NAMALWA (cell line): ENCODE results near the gene LTF.

Source experiments
- DNase-seq: peaks from one replicate; pipeline ENCODE4 v3.0.0-alpha.2; 2015; ENCODE audit warnings: low spot score

LTF gene

DNA sequence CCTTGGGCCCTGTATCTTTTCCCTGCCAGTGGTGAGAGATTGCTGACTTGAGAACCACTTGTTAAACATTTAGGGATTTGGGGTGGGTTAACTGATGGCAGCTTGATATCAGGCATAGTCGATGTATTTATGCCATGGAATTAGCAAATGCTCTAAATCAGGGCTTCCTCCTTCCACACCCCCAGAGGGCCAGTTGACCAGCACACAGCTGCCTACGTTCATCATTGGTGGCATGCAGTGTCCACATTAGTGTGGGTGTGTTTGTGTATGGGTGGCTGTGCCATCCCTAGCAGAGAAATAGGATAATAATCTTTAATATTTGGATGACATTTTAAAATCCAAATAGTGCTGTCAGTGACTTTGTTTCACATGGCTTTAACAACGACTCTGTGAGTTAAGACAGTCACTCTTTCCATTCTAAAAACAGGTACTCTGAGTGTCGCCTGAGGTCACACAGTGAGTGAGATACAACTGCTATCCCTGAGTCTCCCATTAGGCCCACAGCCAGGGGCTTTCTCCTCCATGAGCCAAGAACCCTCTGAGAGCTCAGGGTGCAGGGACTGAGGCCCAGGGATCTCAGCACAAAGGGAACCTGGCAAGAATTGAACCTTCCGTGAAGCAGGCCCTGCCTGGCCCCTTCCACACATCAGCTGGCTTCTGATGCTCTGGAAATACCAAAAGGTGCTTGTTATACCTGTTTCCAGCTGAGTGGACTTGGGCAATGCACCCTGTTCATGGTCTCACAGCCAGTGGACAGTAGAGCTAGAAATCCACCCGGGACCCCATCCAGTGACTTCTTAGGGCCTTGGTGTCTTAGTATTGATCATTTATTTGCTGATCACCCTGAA is 4.3 kb upstream of the LTF start:
- DNase-seq = no peak

DNA sequence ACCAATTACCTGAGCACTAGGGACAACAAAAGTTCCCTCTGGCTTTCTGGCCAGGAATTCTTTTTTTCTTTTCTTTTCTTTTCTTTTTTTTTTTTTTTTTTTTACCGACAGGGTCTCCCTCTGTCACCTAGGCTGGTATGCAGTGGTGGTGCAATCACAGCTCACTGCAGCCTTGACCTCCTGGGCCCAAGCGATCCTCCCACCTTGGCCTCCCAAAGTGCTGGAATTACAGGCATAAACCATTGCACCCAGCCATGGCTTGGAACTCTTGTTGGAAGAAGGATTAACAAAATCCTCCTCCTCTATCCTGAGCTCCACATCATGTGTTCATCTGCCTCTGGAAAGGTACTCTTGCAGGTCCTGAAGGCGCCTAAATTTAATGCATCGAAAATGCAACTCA is 2.9 kb upstream of the LTF start:
- no peak for DNase-seq

GRCh38 chr3:46466871-46467403 is 2.2 kb upstream of the LTF start:
- no peak for DNase-seq

DNA sequence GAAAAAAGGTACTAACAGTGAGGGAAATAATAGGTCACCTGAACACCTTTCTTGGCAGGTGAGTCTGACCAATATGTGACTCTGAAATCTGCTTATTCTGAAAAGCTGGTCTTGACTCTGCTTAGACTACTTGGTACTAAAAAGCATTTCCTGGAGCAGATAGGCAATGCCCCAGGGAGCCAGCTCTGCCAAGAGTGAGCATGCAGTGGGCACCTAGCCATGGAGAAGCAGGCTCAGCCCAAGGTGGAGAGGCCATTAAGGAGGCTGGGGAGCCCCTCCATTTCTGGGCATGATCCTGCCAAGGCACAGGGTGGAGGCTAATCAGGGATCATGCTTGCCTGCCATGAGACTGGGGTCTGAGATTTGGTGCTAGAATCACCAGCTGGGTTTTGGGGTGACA is 1.6 kb upstream of the LTF start:
- DNase-seq = no peak

- DNase-seq = no peak
These were observed 453 bp upstream of the LTF start for GRCh38 chr3:46465196-46465520.

GRCh38 chr3:46463868-46464241 is 850 bp downstream of the LTF start:
- no peak for DNase-seq

DNA sequence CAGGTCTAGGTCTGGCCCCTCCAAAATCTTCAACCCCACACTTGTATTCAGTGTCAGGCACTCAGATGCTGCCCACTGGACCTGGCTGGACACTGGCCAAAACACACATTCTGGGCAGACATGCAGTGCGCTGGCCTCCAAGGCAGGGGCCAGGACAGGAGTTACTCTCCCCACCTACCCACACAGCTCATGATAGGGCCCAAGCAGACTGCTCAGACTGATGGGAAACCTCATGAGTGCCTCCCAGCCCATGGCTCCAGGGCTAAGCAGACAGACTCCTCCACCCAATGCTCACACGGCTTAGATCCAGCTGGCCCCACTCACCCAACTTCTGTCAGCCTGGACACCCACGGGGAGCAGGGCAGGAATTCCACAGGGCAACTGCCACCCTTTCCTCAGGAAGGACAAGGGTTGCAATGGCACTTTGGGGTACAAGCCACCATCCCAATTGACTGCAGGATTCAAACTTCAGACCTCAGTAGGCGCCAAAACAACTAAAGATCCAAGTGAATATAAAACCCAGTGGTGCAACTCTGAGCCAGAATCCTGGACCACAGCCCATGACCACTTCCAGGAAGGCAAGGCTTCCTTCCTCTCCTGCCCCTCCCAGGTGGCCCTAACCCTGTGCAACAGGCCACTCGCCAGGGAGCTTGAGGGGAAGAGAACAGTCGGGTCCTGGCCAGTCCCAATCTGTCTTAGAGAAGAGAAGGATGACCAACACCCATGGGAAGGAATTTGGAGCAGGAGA is 1.4 kb downstream of the LTF start:
- DNase-seq = no peak

- DNase-seq = no peak
These were observed 2.2 kb downstream of the LTF start for GRCh38 chr3:46462511-46462910.

DNA sequence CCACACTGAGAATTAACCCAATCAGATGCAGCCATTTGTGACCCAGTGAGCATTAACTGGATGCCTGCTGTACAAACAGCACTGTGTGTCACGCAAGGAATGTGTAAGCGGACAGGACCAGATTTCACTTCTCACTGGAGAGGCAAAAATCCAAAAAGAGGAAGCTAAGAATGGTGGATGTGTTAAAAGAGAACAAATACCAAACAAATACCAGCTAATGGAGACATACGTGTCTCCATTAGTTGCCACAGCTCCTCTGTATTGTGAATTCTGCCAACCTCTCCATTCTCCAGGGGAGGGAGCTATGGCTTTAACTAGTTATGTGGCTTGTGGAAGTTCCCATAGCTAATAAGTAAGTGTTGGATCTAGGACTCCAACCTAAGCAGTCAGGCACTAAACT is 2.6 kb downstream of the LTF start:
- DNase-seq = no peak

DNA sequence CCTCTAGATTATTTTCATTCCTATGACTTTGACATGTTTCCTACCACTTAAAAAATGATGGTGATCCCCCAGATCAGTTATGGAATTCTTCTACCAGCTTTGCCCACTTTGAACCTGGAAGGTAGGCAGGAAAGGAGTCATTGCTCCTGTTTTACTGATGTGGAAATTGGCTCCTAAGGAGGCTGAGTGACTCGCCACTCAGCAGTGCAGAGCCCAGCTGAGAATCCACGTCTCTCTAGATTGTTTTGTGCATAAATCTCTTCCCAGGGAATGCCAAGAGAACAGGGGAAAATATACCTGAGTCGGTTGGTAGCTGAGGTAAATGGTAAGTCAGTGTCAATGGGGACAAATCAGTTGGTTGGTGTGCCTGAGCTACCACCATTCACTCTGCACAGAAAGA is 4.7 kb downstream of the LTF start:
- no peak for DNase-seq

DNA sequence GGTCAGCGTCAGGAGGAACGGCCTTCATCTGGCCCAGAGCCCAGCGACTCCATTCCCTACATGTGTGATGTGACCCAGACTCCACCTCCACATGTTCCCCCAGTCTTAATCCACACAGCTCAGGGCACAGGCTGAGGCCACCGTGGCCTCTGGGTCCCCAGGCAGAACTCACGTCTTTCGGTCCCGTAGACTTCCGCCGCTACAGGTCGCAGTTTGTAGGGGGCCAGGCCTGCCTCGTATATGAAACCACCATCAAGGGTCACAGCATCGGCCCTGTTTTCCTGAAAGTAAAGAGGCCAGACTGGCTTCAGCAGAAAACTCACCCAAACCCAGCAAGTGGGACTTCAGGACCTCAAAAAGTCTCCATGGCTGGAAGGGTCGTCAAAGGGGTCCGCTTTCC is 8.6 kb downstream of the LTF start:
- DNase-seq = no peak

DNA sequence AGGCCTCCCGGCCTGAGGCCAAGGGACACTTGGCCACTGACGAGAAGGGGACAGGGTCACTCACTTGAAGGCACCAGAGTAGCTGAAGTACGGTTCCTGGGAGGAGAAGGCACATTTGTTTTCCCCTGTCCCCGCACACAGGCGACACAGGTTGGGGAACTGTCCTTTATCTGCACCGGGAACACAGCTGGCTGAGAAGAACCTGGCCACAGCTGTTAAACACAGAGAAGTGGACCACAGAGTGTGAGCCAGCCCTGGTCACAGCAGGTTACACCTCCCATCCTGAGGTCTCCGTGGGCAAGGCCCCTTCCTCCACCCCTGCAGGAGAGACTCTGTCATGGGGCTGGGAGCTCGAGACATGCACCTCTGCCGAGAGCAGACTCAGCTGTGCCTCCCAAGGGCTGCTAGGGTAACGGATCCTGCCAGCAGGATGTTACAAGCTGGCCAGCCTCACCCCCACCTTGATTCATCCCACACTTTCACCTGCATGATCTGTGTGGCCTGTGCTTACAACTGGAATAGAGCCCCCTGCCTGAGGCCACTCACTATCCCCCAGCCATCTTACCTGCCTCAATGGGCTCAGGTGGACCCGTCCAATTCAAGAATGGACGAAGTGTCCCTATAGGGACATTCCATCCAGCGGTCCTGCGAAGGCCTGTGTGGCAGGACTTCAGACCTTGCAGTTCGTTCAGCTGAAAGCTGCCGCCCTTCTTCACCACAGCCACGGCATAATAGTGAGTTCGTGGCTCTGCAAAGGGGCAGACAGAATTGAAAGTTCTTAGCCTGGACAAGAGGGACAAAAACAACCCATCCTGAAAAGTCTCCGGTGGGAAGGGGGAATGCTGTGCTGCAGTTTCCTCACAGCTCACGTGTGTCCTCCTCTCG is 9.2 kb downstream of the LTF start:
- no peak for DNase-seq

DNA sequence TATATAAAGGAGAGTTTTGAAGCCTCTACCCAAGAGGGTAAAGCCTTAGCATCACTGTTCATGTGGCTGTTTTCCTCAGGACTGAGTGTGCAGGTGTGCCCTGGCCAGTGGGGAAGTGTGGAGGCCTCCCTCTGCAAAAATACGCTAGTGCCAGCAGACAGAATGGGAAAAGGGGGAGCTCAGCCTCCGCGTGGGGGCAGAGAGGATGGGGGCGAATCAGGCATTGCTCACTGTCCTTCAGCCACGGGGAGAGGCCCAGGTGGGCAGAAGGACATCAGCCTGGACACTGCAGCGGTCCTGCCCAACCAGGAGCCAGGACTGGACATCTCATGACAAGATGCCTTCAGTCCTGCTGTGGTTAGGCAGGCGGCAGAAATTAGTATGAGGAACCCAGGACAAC is 10.1 kb downstream of the LTF start:
- no peak for DNase-seq

DNA sequence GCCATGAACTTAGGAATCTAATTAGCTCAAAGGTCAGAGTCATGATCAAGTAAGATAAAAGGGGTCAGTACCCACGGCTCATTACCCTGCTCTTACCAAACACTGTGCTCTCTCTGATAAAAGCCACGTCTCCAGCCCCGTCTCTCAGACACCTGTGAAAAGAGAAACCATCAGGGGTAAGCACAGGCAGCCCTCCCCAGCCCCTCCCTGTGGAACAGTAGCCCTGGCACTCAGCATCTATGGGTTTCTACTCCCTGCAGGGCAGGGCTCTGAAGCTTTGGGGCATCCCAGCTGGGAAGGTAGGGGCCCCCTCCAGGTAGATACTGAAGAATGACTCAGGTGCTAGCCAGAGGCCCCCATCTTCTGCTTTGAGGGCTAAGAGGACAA is 10.5 kb downstream of the LTF start:
- no peak for DNase-seq

GRCh38 chr3:46453526-46454208 is 11.0 kb downstream of the LTF start:
- DNase-seq = no peak

DNA sequence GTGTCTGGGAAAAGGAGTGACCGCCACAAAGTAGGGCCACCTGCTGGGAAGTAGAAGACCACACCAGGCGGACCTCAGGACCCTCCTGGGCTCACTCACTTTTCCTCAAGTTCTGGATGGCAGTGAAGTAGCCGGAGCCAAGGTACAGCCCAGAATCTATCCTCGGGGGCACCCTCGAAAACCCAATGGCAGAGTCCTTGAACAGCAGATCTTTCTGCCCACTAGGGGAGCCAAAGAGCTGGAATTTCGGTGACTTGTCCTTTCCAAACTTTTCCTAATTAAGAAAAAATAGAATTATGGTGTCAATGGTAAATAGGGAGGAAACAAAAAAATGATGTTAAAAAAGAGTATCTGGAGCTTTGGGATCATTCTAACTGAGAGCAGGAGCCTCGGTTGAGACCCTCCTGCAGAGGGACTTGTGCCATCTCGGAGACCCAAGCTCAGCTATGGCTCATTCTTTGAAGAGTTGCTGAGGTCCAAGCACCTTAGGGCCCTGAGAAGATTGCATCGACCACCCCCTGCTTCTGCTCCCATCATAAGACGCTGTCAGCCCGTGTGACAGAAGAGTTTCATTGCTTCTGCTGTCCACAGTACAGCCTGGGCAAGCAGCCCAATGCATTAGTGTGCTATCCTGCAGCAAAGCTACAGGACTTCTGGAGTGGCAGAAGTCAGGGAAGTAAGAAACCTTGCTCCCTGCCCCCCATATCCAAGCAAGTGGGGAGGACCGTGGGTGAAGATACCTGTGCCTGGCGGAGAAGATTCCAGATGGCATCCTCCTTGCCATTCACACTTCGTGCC is 14.8 kb downstream of the LTF start:
- no peak for DNase-seq

GRCh38 chr3:46448721-46449120 is 16.0 kb downstream of the LTF start:
- no peak for DNase-seq

DNA sequence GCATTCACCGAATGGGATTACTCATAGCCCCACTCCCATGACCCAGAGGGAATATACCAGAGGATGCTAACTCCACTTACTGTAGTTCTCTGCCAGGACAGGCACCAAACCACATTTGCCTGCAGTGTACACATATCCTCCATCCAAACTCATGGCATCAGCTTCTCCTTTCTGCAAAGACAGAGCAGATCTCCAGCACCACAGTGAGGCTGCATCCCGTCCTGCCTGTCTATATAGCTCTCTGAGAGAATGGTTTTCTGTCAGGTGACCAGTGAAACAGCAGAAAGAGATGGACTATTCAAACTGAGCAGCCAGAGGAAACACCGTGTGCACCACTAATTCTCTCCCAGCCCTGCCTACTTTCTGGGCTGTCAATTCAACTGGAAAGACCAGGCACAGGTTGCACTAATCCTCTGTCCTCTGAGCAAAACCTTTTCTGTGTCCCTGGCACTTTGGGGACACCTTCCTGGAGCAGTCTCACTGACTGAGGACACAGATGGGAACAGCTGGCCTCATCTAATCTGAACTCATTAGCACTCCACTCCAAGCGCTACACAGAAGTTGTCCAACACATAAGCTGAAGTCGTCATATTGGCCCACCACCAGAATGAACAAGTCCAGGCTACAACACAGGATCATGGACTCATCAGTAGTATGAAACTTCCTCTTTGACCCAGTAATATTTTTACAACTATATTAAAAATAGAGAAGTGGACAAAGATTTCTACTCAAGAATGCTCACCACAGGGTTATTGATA is 17.3 kb downstream of the LTF start:
- no peak for DNase-seq

DNA sequence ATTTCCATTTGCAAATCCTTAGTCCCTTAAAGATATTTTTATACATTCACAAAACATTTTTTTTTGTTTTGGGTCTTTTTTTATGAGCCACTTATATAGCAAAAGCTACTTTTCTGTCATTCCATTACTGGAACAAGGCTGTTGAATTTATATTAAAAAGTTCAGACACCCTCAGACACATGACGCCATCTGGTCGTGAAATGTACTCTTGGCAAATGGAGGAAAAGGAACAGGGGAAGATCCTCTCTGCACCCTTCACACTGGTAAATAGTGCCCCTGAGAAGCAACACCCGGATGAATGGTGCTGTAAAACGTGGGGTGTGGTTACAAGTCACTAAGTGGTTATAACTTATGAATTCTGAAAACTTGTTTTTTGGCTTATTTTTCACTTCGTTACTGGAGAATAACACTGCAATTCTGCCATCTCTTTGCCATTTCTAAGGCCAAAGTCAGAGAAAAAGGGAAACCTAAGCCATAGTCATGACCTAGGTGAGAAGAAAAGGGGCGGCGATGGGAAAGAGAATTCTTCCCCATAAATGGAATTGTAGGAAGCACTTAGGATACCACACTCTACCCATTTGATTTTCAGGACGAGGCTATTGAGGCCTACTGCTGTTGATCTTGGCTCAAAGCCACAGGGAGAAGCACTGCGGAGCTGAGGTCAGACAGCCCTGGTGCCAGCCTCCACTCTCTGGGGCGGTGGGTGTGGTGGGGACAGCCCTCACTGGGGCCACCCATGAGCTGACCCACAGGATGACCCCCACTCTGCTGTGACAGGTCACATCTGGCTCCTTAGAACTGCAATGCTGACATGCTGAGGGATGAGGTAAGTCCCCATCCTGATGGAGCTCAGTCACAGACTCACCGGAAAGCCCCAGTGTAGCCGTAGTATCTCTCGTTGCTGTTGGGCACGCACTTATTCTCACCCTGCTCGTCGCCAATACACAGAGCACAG is 21.9 kb downstream of the LTF start:
- peak; percentile 64 for DNase-seq
